Naive thymus-derived CD4-positive, alpha-beta T cell (primary cell): ENCODE measurements around the gene GABRB1. TPM values are rescaled to one million over a fixed set of nuclear protein-coding genes. Genes with fewer than 3 reads are reported as not detected.
A peak's percentile ranks its signal among the peaks of the same experiment; 100 is the strongest.

ENCODE experiments used
- ATAC-seq: fragments of 150-1000 bp; cut with Tn5 transposase; 2 replicates; pipeline ENCODE4 v1.10.0; 2021; ENCODE audit warnings: mild to moderate bottlenecking, moderate library complexity
- CTCF ChIA-PET: fragments of 350-600 bp; sonication (Branson Sonifier 250); formaldehyde crosslinking; loops from one replicate; lab custom pipeline; 2021; ENCODE audit warnings: antibody characterized with exemption; lab: Charles Lee
- POLR2A ChIA-PET: fragments of 350-600 bp; sonication (Branson Sonifier 250); formaldehyde crosslinking; loops from one replicate; lab custom pipeline; 2021; ENCODE audit warnings: antibody characterized with exemption, inconsistent platforms; lab: Charles Lee
- DNase-seq, 9 donors: peaks; one replicate each; pipeline versions ENCODE4 v3.0.0 to v3.0.0-alpha.2; 2020 to 2022; ENCODE audit warnings: mixed read lengths in 1 of 9
- H3K27ac ChIP-seq: one replicate; pipeline ENCODE4 v1.7.0; 2013; ENCODE audit warnings: mild to moderate bottlenecking, low read depth, low read length, moderate library complexity
- H3K27me3 ChIP-seq, 2 donors: one replicate each; pipeline ENCODE4 v1.7.0; 2013; ENCODE audit warnings: low read length in 2 of 2, mild to moderate bottlenecking in 2 of 2, moderate library complexity in 2 of 2; ENCODE audit not compliant: control insufficient read depth in 2 of 2, insufficient read depth in 2 of 2
- H3K36me3 ChIP-seq, 3 experiments: 1 replicate in 2 of 3; 2 replicates in 1 of 3; pipeline ENCODE4 v1.7.0; 2013; ENCODE audit warnings: low read length in 3 of 3, mild to moderate bottlenecking in 3 of 3, moderate library complexity in 1 of 3; ENCODE audit not compliant: insufficient read depth in 3 of 3, control insufficient read depth in 2 of 3
- H3K4me1 ChIP-seq, 2 donors: one replicate each; pipeline ENCODE4 v1.7.0; 2013; ENCODE audit warnings: low read length in 2 of 2, mild to moderate bottlenecking in 2 of 2, moderate library complexity in 1 of 2; ENCODE audit not compliant: control insufficient read depth in 2 of 2, insufficient read depth in 2 of 2
- H3K4me3 ChIP-seq: 2 replicates; pipeline ENCODE4 v1.7.0; 2013; ENCODE audit warnings: mild to moderate bottlenecking, low read length
- H3K9me3 ChIP-seq, 3 experiments: 1 replicate in 2 of 3; 2 replicates in 1 of 3; pipeline ENCODE4 v1.7.0; 2013; ENCODE audit warnings: low read length in 3 of 3; ENCODE audit not compliant: control insufficient read depth in 2 of 3
- H3K27ac Mint-ChIP-seq, 9 donors: one replicate each; pipeline ENCODE4 v1.8.0; 2020 to 2022; ENCODE audit warnings: mixed read lengths in 9 of 9, mild to moderate bottlenecking in 8 of 9, moderate library complexity in 5 of 9, inconsistent platforms in 2 of 9
- H3K27me3 Mint-ChIP-seq, 5 donors: one replicate each; pipeline ENCODE4 v1.8.0; 2021 to 2022; ENCODE audit warnings: mixed read lengths in 5 of 5, mild to moderate bottlenecking in 1 of 5
- H3K36me3 Mint-ChIP-seq, 5 donors: one replicate each; pipeline ENCODE4 v1.8.0; 2020 to 2022; ENCODE audit warnings: mixed read lengths in 5 of 5, mild to moderate bottlenecking in 3 of 5, inconsistent platforms in 1 of 5
- H3K4me1 Mint-ChIP-seq, 7 donors: one replicate each; pipeline ENCODE4 v1.8.0; 2020 to 2022; ENCODE audit warnings: mixed read lengths in 7 of 7, mild to moderate bottlenecking in 3 of 7, inconsistent platforms in 1 of 7
- H3K4me3 Mint-ChIP-seq, 10 donors: one replicate each; pipeline ENCODE4 v1.8.0; 2020 to 2022; ENCODE audit warnings: mild to moderate bottlenecking in 10 of 10, mixed read lengths in 10 of 10, moderate library complexity in 6 of 10, inconsistent platforms in 2 of 10
- H3K9me3 Mint-ChIP-seq, 11 donors: one replicate each; pipeline ENCODE4 v1.8.0; 2020 to 2022; ENCODE audit warnings: mixed read lengths in 11 of 11, mild to moderate bottlenecking in 4 of 11, inconsistent platforms in 1 of 11, moderate library complexity in 1 of 11
- intact Hi-C, 2 donors: fragments of 100-400 bp; cut with micrococcal nuclease; formaldehyde crosslinking; loops; one replicate each; pipeline ENCODE4 v1.15.1; 2023
- polyA plus RNA-seq, 2 donors: library from polyadenylated mRNA; unstranded; fragments of 300-500 nt; fragmentation: Illumina TruSeq; gene quantifications; one replicate each; pipeline ENCODE4 v1.2.3, GENCODE V29; 2021
- total RNA-seq, 6 experiments: library from RNA in 5 of 6; stranded (reverse) in 5 of 6; gene quantifications; 1 replicate in 5 of 6; 2 replicates in 1 of 6; pipeline ENCODE4 v1.2.3 and lab custom pipeline; 2021 to 2026

The GABRB1 gene
- total and polyA plus RNA-seq, 7 experiments from 2014 or later = not detected

- H3K4me3 ChIP-seq = no peak overlapping the region
- H3K9me3 ChIP-seq = no peaks in the 10 kb centered on the region
- peak; percentile 59 for ATAC-seq
- ChIA-PET POLR2A (interaction anchor here (0.6 kb wide), 1 partner anchor 10 kb away, joined by 4 read pairs; no protein-coding TSS in a partner anchor), CTCF (no interaction called here)
- no peaks in the 10 kb centered on the region for H3K4me1 ChIP-seq
- Mint-ChIP-seq H3K4me3 (no peak overlapping the region), H3K9me3 (no peaks in the 10 kb centered on the region), H3K27me3 (peaks cover 5 to 27% (median 12%) of the 10 kb centered on the region in 5 donors), H3K4me1 (peaks cover 0 to 2% (median 0%) of the 10 kb centered on the region in 7 donors), H3K36me3 (no peaks in the 10 kb centered on the region), H3K27ac (no peak overlapping the region)
- H3K36me3 ChIP-seq = no peaks in the 10 kb centered on the region
- DNase-seq = no peak
- H3K27me3 ChIP-seq = no peaks in the 10 kb centered on the region
- no peak overlapping the region for H3K27ac ChIP-seq
- intact Hi-C loops = no loop called here
Measured at GRCh38 chr4:47471591-47471990, 440.2 kb downstream of the GABRB1 start.

- Histone ChIP-seq H3K4me1 (no peaks in the 10 kb centered on the region), H3K4me3 (no peak overlapping the region), H3K9me3 (no peaks in the 10 kb centered on the region), H3K27me3 (no peaks in the 10 kb centered on the region), H3K36me3 (no peaks in the 10 kb centered on the region), H3K27ac (no peak overlapping the region)
- DNase-seq (no peak), ATAC-seq (peak; percentile 12)
- no peak overlapping the region for H3K4me3 Mint-ChIP-seq
- no peak overlapping the region for H3K27ac Mint-ChIP-seq
- ChIA-PET POLR2A (no interaction called here), CTCF (interaction anchor here (0.5 kb wide), 1 partner anchor 455 kb away, joined by 3 read pairs; no protein-coding TSS in a partner anchor)
- H3K4me1 Mint-ChIP-seq = peaks cover 0 to 2% (median 0%) of the 10 kb centered on the region in 7 donors
- H3K27me3 Mint-ChIP-seq = peaks cover 5 to 27% (median 12%) of the 10 kb centered on the region in 5 donors
- H3K36me3 Mint-ChIP-seq = no peaks in the 10 kb centered on the region
- intact Hi-C loops = no loop called here
- no peaks in the 10 kb centered on the region for H3K9me3 Mint-ChIP-seq
Measured at GRCh38 chr4:47473141-47473750, 441.9 kb downstream of the GABRB1 start.

GRCh38 chr4:47474799-47475198 lies 443.4 kb downstream of the GABRB1 start:
- Histone ChIP-seq H3K4me3 (no peak overlapping the region), H3K4me1 (no peaks in the 10 kb centered on the region), H3K27ac (no peak overlapping the region), H3K36me3 (no peaks in the 10 kb centered on the region), H3K27me3 (no peaks in the 10 kb centered on the region), H3K9me3 (no peaks in the 10 kb centered on the region)
- H3K27me3 Mint-ChIP-seq = peaks cover 4 to 24% (median 8%) of the 10 kb centered on the region in 5 donors
- DNase-seq (no peak), ATAC-seq (peak; percentile 60)
- H3K36me3 Mint-ChIP-seq = no peaks in the 10 kb centered on the region
- POLR2A ChIA-PET = no interaction called here
- CTCF ChIA-PET = no interaction called here
- intact Hi-C loops = no loop called here
- H3K4me3 Mint-ChIP-seq = no peak overlapping the region
- H3K27ac Mint-ChIP-seq = no peak overlapping the region
- H3K9me3 Mint-ChIP-seq = no peaks in the 10 kb centered on the region
- H3K4me1 Mint-ChIP-seq = no peaks in the 10 kb centered on the region

DNA sequence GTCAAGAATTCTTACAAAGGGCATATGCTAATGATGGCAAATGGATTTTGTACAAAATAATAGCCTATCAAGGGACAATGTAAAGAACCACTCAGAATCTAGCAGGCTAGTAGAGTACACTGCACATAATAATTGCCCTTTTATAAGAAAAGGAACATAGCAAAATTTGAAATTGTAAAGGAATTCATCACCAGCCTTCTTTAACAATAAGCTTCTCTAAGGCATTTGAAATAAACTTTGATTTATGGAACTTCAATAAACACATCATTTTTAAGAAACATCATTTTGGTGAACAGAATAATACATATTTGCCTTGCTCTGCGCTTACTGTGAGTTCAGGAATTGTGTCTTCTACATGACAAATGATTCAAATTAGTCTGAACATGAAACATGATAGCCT lies 444.0 kb downstream of the GABRB1 start:
- Histone ChIP-seq H3K36me3 (no peaks in the 10 kb centered on the region), H3K27ac (no peak overlapping the region), H3K4me3 (no peak overlapping the region), H3K27me3 (no peaks in the 10 kb centered on the region), H3K4me1 (no peaks in the 10 kb centered on the region), H3K9me3 (no peaks in the 10 kb centered on the region)
- Mint-ChIP-seq H3K36me3 (no peaks in the 10 kb centered on the region), H3K4me3 (no peak overlapping the region), H3K9me3 (no peaks in the 10 kb centered on the region), H3K27me3 (peaks cover 4 to 25% (median 8%) of the 10 kb centered on the region in 5 donors), H3K27ac (no peak overlapping the region), H3K4me1 (no peaks in the 10 kb centered on the region)
- ATAC-seq (no peak), DNase-seq (no peak)
- CTCF ChIA-PET = no interaction called here
- intact Hi-C loops = no loop called here
- POLR2A ChIA-PET = no interaction called here

Other genes starting within 250 kb of the GABRB1 start
- not detected for gene COX7B2, start 122.3 kb upstream of the GABRB1 start, total RNA-seq
- not detected for gene COX7B2, start 122.3 kb upstream of the GABRB1 start, polyA plus RNA-seq
- not detected for gene GABRA4, start 38.0 kb upstream of the GABRB1 start, total RNA-seq
- gene GABRA4, start 38.0 kb upstream of the GABRB1 start, polyA plus RNA-seq = not detected